Endodermal cell (in vitro differentiated cells): ENCODE measurements around the gene USP48. TPM values are rescaled to one million over a fixed set of nuclear protein-coding genes. Genes with fewer than 3 reads are reported as not detected.

Source experiments
- DNase-seq: peaks from one replicate; pipeline ENCODE4 v3.0.0-alpha.2; 2017
- H3K27ac ChIP-seq: 2 replicates; pipeline ENCODE4 v1.5.1; 2013; ENCODE audit warnings: mild to moderate bottlenecking, low read depth, low read length, moderate library complexity
- H3K27me3 ChIP-seq: 2 replicates; pipeline ENCODE4 v1.6.1; 2013; ENCODE audit warnings: mild to moderate bottlenecking, low read length, moderate library complexity; ENCODE audit not compliant: insufficient read depth, control insufficient read depth, poor library complexity, severe bottlenecking
- H3K36me3 ChIP-seq: 2 replicates; pipeline ENCODE4 v1.7.0; 2013; ENCODE audit warnings: mild to moderate bottlenecking, low read length, moderate library complexity; ENCODE audit not compliant: control insufficient read depth, insufficient read depth
- H3K4me1 ChIP-seq: one replicate; pipeline ENCODE4 v1.7.0; 2013; ENCODE audit warnings: low read length; ENCODE audit not compliant: control insufficient read depth, insufficient read depth
- H3K4me3 ChIP-seq: 2 replicates; pipeline ENCODE4 v1.5.1; 2013; ENCODE audit warnings: mild to moderate bottlenecking, low read length, moderate library complexity
- H3K9ac ChIP-seq: 2 replicates; pipeline ENCODE4 v1.6.1; 2013; ENCODE audit warnings: mild to moderate bottlenecking, low read length, moderate library complexity; ENCODE audit not compliant: poor library complexity, severe bottlenecking; ENCODE audit errors: extremely low read depth
- H3K9me3 ChIP-seq: 2 replicates; pipeline ENCODE4 v1.6.1; 2013; ENCODE audit warnings: mild to moderate bottlenecking, low read length, moderate library complexity; ENCODE audit not compliant: control insufficient read depth
- H3K27ac Mint-ChIP-seq: 2 replicates; pipeline ENCODE4 v1.8.0; 2020; ENCODE audit warnings: mixed read lengths
- H3K27me3 Mint-ChIP-seq: 2 replicates; pipeline ENCODE4 v1.8.0; 2021; ENCODE audit warnings: mild to moderate bottlenecking, mixed read lengths; ENCODE audit not compliant: insufficient read depth
- H3K36me3 Mint-ChIP-seq: 2 replicates; pipeline ENCODE4 v1.8.0; 2020; ENCODE audit warnings: low read depth, mixed read lengths
- H3K4me1 Mint-ChIP-seq: 2 replicates; pipeline ENCODE4 v1.8.0; 2020; ENCODE audit warnings: mixed read lengths
- H3K4me3 Mint-ChIP-seq: 2 replicates; pipeline ENCODE4 v1.8.0; 2020; ENCODE audit warnings: mild to moderate bottlenecking, moderate library complexity, mixed read lengths
- H3K9me3 Mint-ChIP-seq: 2 replicates; pipeline ENCODE4 v1.8.0; 2020; ENCODE audit warnings: mild to moderate bottlenecking, mixed read lengths
- WGBS, 2 experiments: methylation state at CpG; one replicate each; pipeline versions ENCODE4 v1.1.5 to v1.1.7; 2013; ENCODE audit warnings: missing lambda C conversion rate in 2 of 2, mixed read lengths in 1 of 2; ENCODE audit not compliant: insufficient coverage in 1 of 2, insufficient read length in 1 of 2; 5-methylcytosine and 5-hydroxymethylcytosine counted together
- total RNA-seq, 2 donors: library from RNA; stranded (reverse); fragmentation: NEBNext Ultra II Directional in 1 of 2; extraction: Animal tissue kit (Norgen Biotek cat#: 25700) in 1 of 2; gene quantifications; 2 replicates in 1 of 2; 3 replicates in 1 of 2; pipeline ENCODE4 v1.2.1, GENCODE V29; 2021
- TF ChIP-seq, protein P1 (sequence below): fragments of 200-600 bp; sonication (generic); conservative IDR thresholded peaks from 2 replicates; pipeline ENCODE4 v1.5.0; 2021; ENCODE audit warnings: antibody characterized with exemption, mild to moderate bottlenecking

Gene USP48
- total RNA-seq, 2 donors from 2014 or later: 73.8 to 78.6 TPM

DNA sequence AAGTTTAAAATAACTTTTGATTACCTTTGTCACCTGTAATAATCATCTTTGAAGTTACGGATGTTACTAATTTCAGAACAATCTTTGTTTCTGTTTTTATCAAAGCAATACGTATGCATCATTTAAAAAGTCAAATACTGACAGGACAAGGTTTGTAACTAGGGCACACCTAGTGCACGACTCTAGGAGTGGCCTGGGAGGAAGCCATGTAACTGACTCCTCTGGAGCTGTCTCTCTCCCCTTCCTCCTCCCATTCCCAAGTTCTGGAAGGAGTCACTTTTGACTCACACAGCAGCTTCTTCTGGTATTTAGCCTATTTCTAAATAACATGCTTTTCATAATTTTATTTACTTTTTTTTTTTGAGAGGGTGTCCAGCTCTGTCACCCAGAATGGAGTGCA is 102.0 kb downstream of the USP48 start:
- no peaks in the 10 kb centered on the region for H3K27me3 Mint-ChIP-seq
- H3K36me3 ChIP-seq: peaks cover 71% of the 10 kb centered on the region
- no peak overlapping the region for H3K27ac Mint-ChIP-seq
- peaks cover 47% of the 10 kb centered on the region for H3K36me3 Mint-ChIP-seq
- no peak overlapping the region for H3K27ac ChIP-seq
- no peak for DNase-seq
- no peaks in the 10 kb centered on the region for H3K4me1 ChIP-seq
- peaks cover 14% of the 10 kb centered on the region for H3K4me1 Mint-ChIP-seq
- no peaks in the 10 kb centered on the region for H3K27me3 ChIP-seq
- H3K9me3 ChIP-seq: peaks cover 6% of the 10 kb centered on the region
- no peak overlapping the region for H3K4me3 ChIP-seq
- TF ChIP-seq, protein P1, sequence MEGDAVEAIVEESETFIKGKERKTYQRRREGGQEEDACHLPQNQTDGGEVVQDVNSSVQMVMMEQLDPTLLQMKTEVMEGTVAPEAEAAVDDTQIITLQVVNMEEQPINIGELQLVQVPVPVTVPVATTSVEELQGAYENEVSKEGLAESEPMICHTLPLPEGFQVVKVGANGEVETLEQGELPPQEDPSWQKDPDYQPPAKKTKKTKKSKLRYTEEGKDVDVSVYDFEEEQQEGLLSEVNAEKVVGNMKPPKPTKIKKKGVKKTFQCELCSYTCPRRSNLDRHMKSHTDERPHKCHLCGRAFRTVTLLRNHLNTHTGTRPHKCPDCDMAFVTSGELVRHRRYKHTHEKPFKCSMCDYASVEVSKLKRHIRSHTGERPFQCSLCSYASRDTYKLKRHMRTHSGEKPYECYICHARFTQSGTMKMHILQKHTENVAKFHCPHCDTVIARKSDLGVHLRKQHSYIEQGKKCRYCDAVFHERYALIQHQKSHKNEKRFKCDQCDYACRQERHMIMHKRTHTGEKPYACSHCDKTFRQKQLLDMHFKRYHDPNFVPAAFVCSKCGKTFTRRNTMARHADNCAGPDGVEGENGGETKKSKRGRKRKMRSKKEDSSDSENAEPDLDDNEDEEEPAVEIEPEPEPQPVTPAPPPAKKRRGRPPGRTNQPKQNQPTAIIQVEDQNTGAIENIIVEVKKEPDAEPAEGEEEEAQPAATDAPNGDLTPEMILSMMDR: no peak
- peaks cover 6% of the 10 kb centered on the region for H3K9me3 Mint-ChIP-seq
- H3K9ac ChIP-seq: no peak overlapping the region
- 93 to 94% methylated on average over 3 of the region's 3 CpGs for WGBS, 2 experiments
- H3K4me3 Mint-ChIP-seq: no peak overlapping the region

DNA sequence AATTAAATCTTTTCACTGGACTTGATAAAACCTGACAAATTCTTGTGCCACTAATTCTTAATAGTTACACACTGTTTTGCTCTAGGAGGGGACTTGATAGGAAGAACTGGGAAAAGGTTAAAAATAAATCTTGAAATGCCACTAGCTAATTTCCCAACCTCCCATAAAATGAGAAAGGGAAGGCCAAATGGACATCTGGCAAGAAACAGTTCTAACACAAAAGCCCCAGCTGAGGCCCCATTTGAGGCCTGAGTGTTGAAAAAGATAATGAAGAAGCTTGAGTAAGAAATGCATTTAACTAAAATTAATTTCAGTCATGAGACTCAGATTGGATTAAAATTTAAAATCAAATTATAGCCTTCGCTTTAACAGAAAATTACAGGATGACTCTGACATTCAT is 102.6 kb downstream of the USP48 start:
- H3K9me3 ChIP-seq: peaks cover 6% of the 10 kb centered on the region
- no peaks in the 10 kb centered on the region for H3K4me1 ChIP-seq
- H3K9me3 Mint-ChIP-seq: peaks cover 6% of the 10 kb centered on the region
- H3K36me3 ChIP-seq: peaks cover 66% of the 10 kb centered on the region
- H3K36me3 Mint-ChIP-seq: peaks cover 42% of the 10 kb centered on the region
- H3K27me3 Mint-ChIP-seq: no peaks in the 10 kb centered on the region
- TF ChIP-seq, protein P1: no peak
- no peak for DNase-seq
- H3K4me3 Mint-ChIP-seq: no peak overlapping the region
- no peak overlapping the region for H3K4me3 ChIP-seq
- no peak overlapping the region for H3K27ac ChIP-seq
- no peak overlapping the region for H3K27ac Mint-ChIP-seq
- WGBS, 2 experiments: 86 to 90% methylated on average over 1 of the region's 1 CpG
- H3K4me1 Mint-ChIP-seq: peaks cover 14% of the 10 kb centered on the region
- H3K9ac ChIP-seq: no peak overlapping the region
- no peaks in the 10 kb centered on the region for H3K27me3 ChIP-seq

DNA sequence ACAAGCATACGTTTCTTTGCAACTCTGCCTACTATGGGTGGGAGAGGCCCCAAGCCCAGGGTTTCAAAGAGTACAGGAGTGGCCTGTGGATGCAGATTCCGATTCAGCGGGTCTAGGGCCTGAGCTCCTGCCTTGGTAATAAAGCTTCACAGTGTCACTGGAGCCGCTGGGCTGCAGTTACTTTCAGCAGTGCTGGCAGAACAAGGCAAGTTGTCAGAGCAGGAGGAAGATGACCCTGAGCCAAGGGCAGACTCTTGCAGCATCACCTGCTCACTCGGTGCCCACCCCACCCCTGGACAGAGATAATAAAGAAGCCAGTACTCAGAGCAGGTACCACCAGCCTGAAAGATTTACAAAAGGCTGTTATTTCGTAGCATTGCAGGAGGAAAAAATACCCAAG is 105.8 kb downstream of the USP48 start:
- H3K9me3 Mint-ChIP-seq: no peaks in the 10 kb centered on the region

More for the DNA sequence above, 105.8 kb downstream of the USP48 start:
- Histone ChIP-seq H3K36me3 (peaks cover 42% of the 10 kb centered on the region), H3K4me3 (no peak overlapping the region), H3K27ac (no peak overlapping the region), H3K9ac (no peak overlapping the region), H3K27me3 (no peaks in the 10 kb centered on the region), H3K9me3 (no peaks in the 10 kb centered on the region), H3K4me1 (no peaks in the 10 kb centered on the region)
- WGBS, 2 experiments: 92 to 94% methylated on average over 4 to 6 of the region's 6 CpGs
- Mint-ChIP-seq H3K27me3 (no peaks in the 10 kb centered on the region), H3K4me1 (peaks cover 14% of the 10 kb centered on the region), H3K27ac (no peak overlapping the region), H3K4me3 (no peak overlapping the region), H3K36me3 (peaks cover 24% of the 10 kb centered on the region)
- DNase-seq: no peak
- TF ChIP-seq, protein P1: no peak
